Panc1 (cell line): ENCODE results near the gene PLPPR2. TPM values are rescaled to one million over a fixed set of nuclear protein-coding genes. Genes with fewer than 3 reads are reported as not detected.
A peak's percentile ranks its signal among the peaks of the same experiment; 100 is the strongest.

Experiments used
- ATAC-seq: fragments of 200-7000 bp; cut with Tn5 transposase; 2 replicates; pipeline ENCODE4 v1.9.1; 2020; ENCODE audit warnings: mild to moderate bottlenecking, moderate library complexity
- BruUV-seq: library from RNA; stranded (reverse); fragments of 400-500 nt; replicated peaks from 2 replicates; lab custom pipeline; 2021; lab: Mats Ljungman, UMichigan
- CTCF ChIA-PET: fragments of 300-600 bp; sonication (Branson Sonifier 250); formaldehyde crosslinking; loops from one replicate; lab custom pipeline; 2022; ENCODE audit warnings: antibody characterized with exemption; lab: Charles Lee
- POLR2A ChIA-PET: fragments of 300-600 bp; sonication (Branson Sonifier 250); formaldehyde crosslinking; loops from one replicate; lab custom pipeline; 2022; ENCODE audit warnings: antibody characterized with exemption; lab: Charles Lee
- DNase-seq: peaks from one replicate; pipeline ENCODE4 v3.0.0-alpha.2; 2010; ENCODE audit warnings: low read depth, low spot score
- H3K27ac ChIP-seq: 2 replicates; pipeline ENCODE4 v1.5.1; 2011; ENCODE audit warnings: mild to moderate bottlenecking, low read length, inconsistent platforms
- H3K27me3 ChIP-seq: fragments of 200-500 bp; sonication (Bioruptor generic); 2 replicates; pipeline ENCODE4 v1.6.0; 2014; ENCODE audit warnings: low read length, inconsistent platforms; ENCODE audit not compliant: control insufficient read depth, insufficient read depth
- H3K36me3 ChIP-seq: fragments of 200-500 bp; sonication (Bioruptor generic); 2 replicates; pipeline ENCODE4 v1.5.1; 2014; ENCODE audit warnings: inconsistent platforms, mild to moderate bottlenecking, low read length, moderate library complexity; ENCODE audit not compliant: control insufficient read depth, insufficient read depth
- H3K4me1 ChIP-seq: 2 replicates; pipeline ENCODE4 v1.5.1; 2011; ENCODE audit warnings: inconsistent platforms, mild to moderate bottlenecking, low read length, moderate library complexity; ENCODE audit not compliant: control insufficient read depth, insufficient read depth
- H3K4me3 ChIP-seq, 2 experiments: 2 replicates each; pipeline ENCODE4 v1.5.1; 2011 to 2012; ENCODE audit warnings: low read depth in 2 of 2, low read length in 2 of 2, mild to moderate bottlenecking in 2 of 2, inconsistent platforms in 1 of 2, moderate library complexity in 1 of 2
- H3K9me3 ChIP-seq: fragments of 200-500 bp; sonication (Bioruptor generic); 2 replicates; pipeline ENCODE4 v1.5.1; 2014; ENCODE audit warnings: low read depth, mild to moderate bottlenecking, inconsistent platforms, low read length, moderate library complexity; ENCODE audit not compliant: control insufficient read depth, insufficient read depth
- CTCF ChIP-seq: fragments of 450-650 bp; IDR thresholded peaks from 2 replicates; pipeline ENCODE4 v1.5.1; 2017; ENCODE audit warnings: mild to moderate bottlenecking
- POLR2AphosphoS5 ChIP-seq: IDR thresholded peaks from 2 replicates; pipeline ENCODE4 v1.6.1; 2012; ENCODE audit warnings: mild to moderate bottlenecking, low read depth, low read length, moderate library complexity
- REST ChIP-seq, 2 experiments: IDR thresholded peaks; 2 replicates each; pipeline ENCODE4 v1.6.1; 2011 to 2012; ENCODE audit warnings: low read depth in 2 of 2, control low read depth in 1 of 2, low read length in 1 of 2, mild to moderate bottlenecking in 1 of 2, moderate library complexity in 1 of 2; ENCODE audit not compliant: insufficient read depth in 1 of 2
- SIN3A ChIP-seq: IDR thresholded peaks from 2 replicates; pipeline ENCODE4 v1.6.1; 2012; ENCODE audit warnings: low read depth, mild to moderate bottlenecking, low read length, moderate library complexity, borderline replicate concordance; ENCODE audit not compliant: insufficient read depth
- TCF7L2 ChIP-seq: IDR thresholded peaks from 2 replicates; pipeline ENCODE4 v1.6.1; 2011; ENCODE audit warnings: mild to moderate bottlenecking, low read depth, low read length, inconsistent platforms
- in situ Hi-C: cut with HindIII; loops from 2 replicates; pipeline ENCODE4 v1.10.0; 2016; ENCODE audit warnings: low sequenced_read_pairs, low pct_unique_long_range_greater_than_20kb
- intact Hi-C: fragments of 100-400 bp; cut with micrococcal nuclease; formaldehyde crosslinking; loops from one replicate; pipeline ENCODE4 v1.10.0; 2022; ENCODE audit not compliant: unreplicated experiment
- total RNA-seq: library from RNA; stranded (reverse); gene quantifications from one replicate; pipeline ENCODE4 v1.2.1, GENCODE V29; 2021; ENCODE audit not compliant: unreplicated experiment

Gene PLPPR2
- total RNA-seq, 1 experiment from 2014 or later = 43.3 TPM

GRCh38 chr19:11338569-11339253 is 16.5 kb upstream of the PLPPR2 start:
- ChIA-PET POLR2A (no interaction called here), CTCF (no interaction called here)
- no peak for DNase-seq

More at GRCh38 chr19:11338569-11339253, 16.5 kb upstream of the PLPPR2 start:
- TF ChIP-seq SIN3A (no peak), CTCF (no peak), TCF7L2 (no peak), POLR2AphosphoS5 (no peak), REST (IDR thresholded peaks at IDR 0.05; ENCODE audit: insufficient read depth in 1 of 2, low read depth in 2 of 2, low read length in 1 of 2) (no peak)
- peak; percentile 23 for ATAC-seq
- Histone ChIP-seq H3K36me3 (no peaks in the 10 kb centered on the region), H3K4me1 (0 out of 2 replicates have a peak, but pooled peaks cover 6% of the 10 kb centered on the region), H3K9me3 (no peaks in the 10 kb centered on the region), H3K27me3 (no peaks in the 10 kb centered on the region), H3K27ac (peak overlapping the region; percentile 52), H3K4me3 (peak overlapping the region; percentile 61 to 63)
- in situ Hi-C loops (no loop called here), intact Hi-C loops (no loop called here)
- no TSS peak for BruUV-seq
